ENCODE measurements around the gene SEPTIN12. TPM values are rescaled to one million over a fixed set of nuclear protein-coding genes. Genes with fewer than 3 reads are reported as not detected.

The SEPTIN12 gene
- total and polyA plus RNA-seq, 4 donors: not detected

DNA sequence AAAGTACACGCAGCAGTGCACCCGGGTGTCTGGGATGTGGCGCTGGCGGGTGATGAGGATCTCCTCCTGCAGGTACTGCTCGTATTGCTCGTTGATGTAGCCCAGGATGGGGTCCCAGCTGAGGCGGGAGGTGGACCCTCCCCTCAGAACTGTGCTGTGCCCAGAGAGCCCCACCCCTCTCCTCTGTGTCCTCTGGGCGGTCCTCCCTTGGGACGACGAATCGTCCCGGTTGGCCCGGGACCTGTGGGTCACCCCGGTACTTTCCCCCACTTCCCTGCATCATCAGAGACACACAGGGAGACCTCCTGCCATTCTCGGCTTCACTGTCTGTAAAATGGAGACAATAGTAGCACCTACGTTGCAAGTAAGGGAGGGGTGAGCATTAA lies 4.2 kb downstream of the SEPTIN12 start (continued):
- TF ChIP-seq, protein P1, sequence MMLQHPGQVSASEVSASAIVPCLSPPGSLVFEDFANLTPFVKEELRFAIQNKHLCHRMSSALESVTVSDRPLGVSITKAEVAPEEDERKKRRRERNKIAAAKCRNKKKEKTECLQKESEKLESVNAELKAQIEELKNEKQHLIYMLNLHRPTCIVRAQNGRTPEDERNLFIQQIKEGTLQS (IDR thresholded peaks at IDR 0.05): no peak
- TF ChIP-seq RXRA (IDR thresholded peaks at IDR 0.05) (no peak), RAD21 (IDR thresholded peaks at IDR 0.05) (no peak), JUND (IDR thresholded peaks at IDR 0.05) (no peak)
- TF ChIP-seq, protein P2, sequence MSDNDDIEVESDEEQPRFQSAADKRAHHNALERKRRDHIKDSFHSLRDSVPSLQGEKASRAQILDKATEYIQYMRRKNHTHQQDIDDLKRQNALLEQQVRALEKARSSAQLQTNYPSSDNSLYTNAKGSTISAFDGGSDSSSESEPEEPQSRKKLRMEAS (IDR thresholded peaks at IDR 0.05): no peak

DNA sequence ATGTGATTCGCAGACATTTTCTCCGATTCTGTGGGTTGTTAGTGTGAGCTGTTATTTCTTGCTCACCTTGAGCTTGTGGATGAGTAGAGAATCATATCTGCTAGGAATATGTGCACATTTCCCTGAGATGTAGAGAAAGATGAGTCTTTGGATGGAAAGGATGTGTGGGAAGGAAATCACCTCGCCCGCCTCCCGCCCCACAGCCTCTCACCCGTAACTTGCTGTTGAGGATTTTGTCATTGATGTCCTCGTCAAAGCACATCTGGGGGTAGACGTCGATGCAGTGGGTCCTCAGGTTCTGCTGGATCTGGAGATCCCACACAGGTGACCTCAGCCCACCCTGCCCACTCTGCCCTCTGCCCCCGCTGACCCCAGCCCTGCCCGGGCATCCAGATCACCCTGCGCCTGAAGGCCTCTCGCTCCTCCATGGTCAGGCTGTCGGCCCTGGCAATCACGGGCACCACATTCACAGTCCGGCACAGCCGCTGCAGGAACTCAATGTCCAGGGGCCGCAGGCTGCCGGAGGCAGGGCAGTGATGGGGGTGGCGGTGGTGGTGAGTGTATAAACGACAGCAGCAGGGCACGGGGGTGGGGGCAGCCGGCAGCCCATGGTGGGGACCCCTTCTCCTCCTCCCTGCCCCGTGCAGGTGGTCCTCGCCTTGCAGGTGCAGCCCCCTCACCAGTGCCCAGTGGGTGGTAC lies 4.7 kb downstream of the SEPTIN12 start:
- no peak for DNase-seq (ENCODE audit: low spot score)
- Histone ChIP-seq H3K27me3 (ENCODE audit: control insufficient read depth in 4 of 4, insufficient read depth in 4 of 4, low read length in 3 of 4) (no peaks in the 10 kb centered on the region), H3K4me3 (ENCODE audit: low read depth in 1 of 3, low read length in 3 of 3) (no peak overlapping the region), H3K4me1 (ENCODE audit: control insufficient read depth in 4 of 4, insufficient read depth in 4 of 4, low read length in 3 of 4) (peaks cover 0 to 2% (median 2%) of the 10 kb centered on the region in 4 donors), H3K36me3 (ENCODE audit: control insufficient read depth in 4 of 4, insufficient read depth in 3 of 4, low read depth in 1 of 4, low read length in 3 of 4) (no peaks in the 10 kb centered on the region), H3K9me3 (ENCODE audit: control insufficient read depth in 4 of 4, low read length in 3 of 4) (no peaks in the 10 kb centered on the region), H3K9ac (ENCODE audit: low read depth in 1 of 2, low read length in 2 of 2) (no peak overlapping the region), H3K27ac (ENCODE audit: low read depth in 1 of 2, low read length in 2 of 2) (no peak overlapping the region)
- TF ChIP-seq NR2F2 (IDR thresholded peaks at IDR 0.05) (no peak), SP1 (IDR thresholded peaks at IDR 0.05) (no peak), EGR1 (IDR thresholded peaks at IDR 0.05; ENCODE audit: low read depth in 2 of 2) (no peak), YY1 (IDR thresholded peaks at IDR 0.05) (no peak), RAD21 (IDR thresholded peaks at IDR 0.05) (no peak), JUND (IDR thresholded peaks at IDR 0.05) (no peak), FOXA1 (IDR thresholded peaks at IDR 0.05) (no peak), FOXA2 (IDR thresholded peaks at IDR 0.05) (no peak), HNF4G (IDR thresholded peaks at IDR 0.05) (no peak), GABPA (IDR thresholded peaks at IDR 0.05 in 1 of 2, conservative IDR thresholded peaks at IDR 0.05 in 1 of 2) (no peak), RXRA (IDR thresholded peaks at IDR 0.05) (no peak), HNF4A (conservative IDR thresholded peaks at IDR 0.05) (no peak), TAF1 (conservative IDR thresholded peaks at IDR 0.05) (no peak)
- TF ChIP-seq, protein P2 (IDR thresholded peaks at IDR 0.05): no peak
- TF ChIP-seq, protein P3, sequence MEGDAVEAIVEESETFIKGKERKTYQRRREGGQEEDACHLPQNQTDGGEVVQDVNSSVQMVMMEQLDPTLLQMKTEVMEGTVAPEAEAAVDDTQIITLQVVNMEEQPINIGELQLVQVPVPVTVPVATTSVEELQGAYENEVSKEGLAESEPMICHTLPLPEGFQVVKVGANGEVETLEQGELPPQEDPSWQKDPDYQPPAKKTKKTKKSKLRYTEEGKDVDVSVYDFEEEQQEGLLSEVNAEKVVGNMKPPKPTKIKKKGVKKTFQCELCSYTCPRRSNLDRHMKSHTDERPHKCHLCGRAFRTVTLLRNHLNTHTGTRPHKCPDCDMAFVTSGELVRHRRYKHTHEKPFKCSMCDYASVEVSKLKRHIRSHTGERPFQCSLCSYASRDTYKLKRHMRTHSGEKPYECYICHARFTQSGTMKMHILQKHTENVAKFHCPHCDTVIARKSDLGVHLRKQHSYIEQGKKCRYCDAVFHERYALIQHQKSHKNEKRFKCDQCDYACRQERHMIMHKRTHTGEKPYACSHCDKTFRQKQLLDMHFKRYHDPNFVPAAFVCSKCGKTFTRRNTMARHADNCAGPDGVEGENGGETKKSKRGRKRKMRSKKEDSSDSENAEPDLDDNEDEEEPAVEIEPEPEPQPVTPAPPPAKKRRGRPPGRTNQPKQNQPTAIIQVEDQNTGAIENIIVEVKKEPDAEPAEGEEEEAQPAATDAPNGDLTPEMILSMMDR (IDR thresholded peaks at IDR 0.05; ENCODE audit: low read depth, low read length, missing input control): no peak
- TF ChIP-seq, protein P4, sequence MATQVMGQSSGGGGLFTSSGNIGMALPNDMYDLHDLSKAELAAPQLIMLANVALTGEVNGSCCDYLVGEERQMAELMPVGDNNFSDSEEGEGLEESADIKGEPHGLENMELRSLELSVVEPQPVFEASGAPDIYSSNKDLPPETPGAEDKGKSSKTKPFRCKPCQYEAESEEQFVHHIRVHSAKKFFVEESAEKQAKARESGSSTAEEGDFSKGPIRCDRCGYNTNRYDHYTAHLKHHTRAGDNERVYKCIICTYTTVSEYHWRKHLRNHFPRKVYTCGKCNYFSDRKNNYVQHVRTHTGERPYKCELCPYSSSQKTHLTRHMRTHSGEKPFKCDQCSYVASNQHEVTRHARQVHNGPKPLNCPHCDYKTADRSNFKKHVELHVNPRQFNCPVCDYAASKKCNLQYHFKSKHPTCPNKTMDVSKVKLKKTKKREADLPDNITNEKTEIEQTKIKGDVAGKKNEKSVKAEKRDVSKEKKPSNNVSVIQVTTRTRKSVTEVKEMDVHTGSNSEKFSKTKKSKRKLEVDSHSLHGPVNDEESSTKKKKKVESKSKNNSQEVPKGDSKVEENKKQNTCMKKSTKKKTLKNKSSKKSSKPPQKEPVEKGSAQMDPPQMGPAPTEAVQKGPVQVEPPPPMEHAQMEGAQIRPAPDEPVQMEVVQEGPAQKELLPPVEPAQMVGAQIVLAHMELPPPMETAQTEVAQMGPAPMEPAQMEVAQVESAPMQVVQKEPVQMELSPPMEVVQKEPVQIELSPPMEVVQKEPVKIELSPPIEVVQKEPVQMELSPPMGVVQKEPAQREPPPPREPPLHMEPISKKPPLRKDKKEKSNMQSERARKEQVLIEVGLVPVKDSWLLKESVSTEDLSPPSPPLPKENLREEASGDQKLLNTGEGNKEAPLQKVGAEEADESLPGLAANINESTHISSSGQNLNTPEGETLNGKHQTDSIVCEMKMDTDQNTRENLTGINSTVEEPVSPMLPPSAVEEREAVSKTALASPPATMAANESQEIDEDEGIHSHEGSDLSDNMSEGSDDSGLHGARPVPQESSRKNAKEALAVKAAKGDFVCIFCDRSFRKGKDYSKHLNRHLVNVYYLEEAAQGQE (IDR thresholded peaks at IDR 0.05): no peak
- TF ChIP-seq, protein P1 (IDR thresholded peaks at IDR 0.05): no peak
- TF ChIP-seq, protein P5, sequence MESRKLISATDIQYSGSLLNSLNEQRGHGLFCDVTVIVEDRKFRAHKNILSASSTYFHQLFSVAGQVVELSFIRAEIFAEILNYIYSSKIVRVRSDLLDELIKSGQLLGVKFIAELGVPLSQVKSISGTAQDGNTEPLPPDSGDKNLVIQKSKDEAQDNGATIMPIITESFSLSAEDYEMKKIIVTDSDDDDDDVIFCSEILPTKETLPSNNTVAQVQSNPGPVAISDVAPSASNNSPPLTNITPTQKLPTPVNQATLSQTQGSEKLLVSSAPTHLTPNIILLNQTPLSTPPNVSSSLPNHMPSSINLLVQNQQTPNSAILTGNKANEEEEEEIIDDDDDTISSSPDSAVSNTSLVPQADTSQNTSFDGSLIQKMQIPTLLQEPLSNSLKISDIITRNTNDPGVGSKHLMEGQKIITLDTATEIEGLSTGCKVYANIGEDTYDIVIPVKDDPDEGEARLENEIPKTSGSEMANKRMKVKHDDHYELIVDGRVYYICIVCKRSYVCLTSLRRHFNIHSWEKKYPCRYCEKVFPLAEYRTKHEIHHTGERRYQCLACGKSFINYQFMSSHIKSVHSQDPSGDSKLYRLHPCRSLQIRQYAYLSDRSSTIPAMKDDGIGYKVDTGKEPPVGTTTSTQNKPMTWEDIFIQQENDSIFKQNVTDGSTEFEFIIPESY (IDR thresholded peaks at IDR 0.05): no peak
- WGBS: 92% methylated on average over 25 of the region's 25 CpGs
